ENCODE measurements around the gene CACTIN. TPM values are rescaled to one million over a fixed set of nuclear protein-coding genes. Genes with fewer than 3 reads are reported as not detected.

Gene CACTIN
- total and polyA plus RNA-seq, 2 of the 4 experiments (the other 2 are of a cell fraction), result 10.8 to 19.5 TPM

DNA sequence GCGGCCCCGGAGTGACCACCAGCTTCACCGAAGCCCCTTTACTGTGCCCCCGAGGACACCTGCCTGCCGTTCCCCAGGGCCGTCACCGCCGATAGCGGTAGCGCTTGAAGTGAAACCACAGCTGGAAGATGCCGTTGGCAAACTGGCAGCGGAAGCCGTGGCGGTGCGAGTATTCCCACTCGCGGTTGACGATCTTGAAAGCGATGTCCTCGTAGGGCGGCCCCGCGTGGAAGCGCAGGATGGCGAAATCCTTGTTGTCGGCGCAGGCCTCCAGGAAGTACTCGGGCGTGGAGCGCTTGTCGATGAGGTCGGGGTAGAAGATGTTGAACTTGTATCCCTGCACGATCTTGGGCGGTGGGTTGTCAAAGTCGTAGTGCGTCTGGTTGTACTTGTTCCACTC is 14.7 kb downstream of the CACTIN start:
- no peak overlapping the region for H3K56ac ChIP-seq (ENCODE audit: extremely low read depth, insufficient read depth, low read length)
- no peak overlapping the region for H2BK120ac ChIP-seq (ENCODE audit: low read depth, low read length)
- no peak overlapping the region for H2BK20ac ChIP-seq (ENCODE audit: low read depth, low read length)
- H4K8ac ChIP-seq (ENCODE audit: low read depth in 2 of 2, low read length in 2 of 2), result no peak overlapping the region
- no peak overlapping the region for H2AK5ac ChIP-seq (ENCODE audit: low read depth, low read length)
- no peak overlapping the region for H3K14ac ChIP-seq (replicated peaks; ENCODE audit: low read depth, low read length)
- H2AK9ac ChIP-seq (replicated peaks; ENCODE audit: low read depth, low read length, poor library complexity), result no peak overlapping the region
- ATAC-seq (ENCODE audit: low read depth), result no peak
- no peaks in the 10 kb centered on the region for H4K20me1 ChIP-seq (ENCODE audit: insufficient read depth, low read length)
- H3K27me3 ChIP-seq (ENCODE audit: control insufficient read depth, insufficient read depth, low read length), result no peaks in the 10 kb centered on the region
- H3K36me3 ChIP-seq (ENCODE audit: control insufficient read depth, insufficient read depth, low read length), result peaks cover 30% of the 10 kb centered on the region
- no peak overlapping the region for H3K4ac ChIP-seq (ENCODE audit: low read depth, low read length)
- H3K23ac ChIP-seq (ENCODE audit: low read depth, low read length), result no peak overlapping the region
- H2BK5ac ChIP-seq (ENCODE audit: low read depth, low read length, poor library complexity, severe bottlenecking), result no peak overlapping the region
- in situ Hi-C loops (cut with MboI; ENCODE audit: low sequenced_read_pairs) (loop anchor here (25.0 kb wide), 1 partner anchor 300 kb away; no protein-coding TSS in a partner anchor), dilution Hi-C loops (cut with HindIII; ENCODE audit: low sequenced_read_pairs, unreplicated experiment) (no loop called here), intact Hi-C loops (cut with micrococcal nuclease) (loop anchor here (10.0 kb wide), 1 partner anchor 287 kb away; no protein-coding TSS in a partner anchor)
- no peak overlapping the region for H4K5ac ChIP-seq (ENCODE audit: low read depth, low read length)
- POLR2A ChIA-PET (ENCODE audit: unreplicated experiment), result no interaction called here
- no TSS peak for BruUV-seq (replicated peaks)
- H3K4me2 ChIP-seq (ENCODE audit: low read depth, low read length), result no peak overlapping the region
- H3K27ac ChIP-seq (ENCODE audit: insufficient read depth, low read length), result no peak overlapping the region
- H2AFZ ChIP-seq (replicated peaks; ENCODE audit: low read length, poor library complexity), result no peak overlapping the region
- no peak overlapping the region for H2BK15ac ChIP-seq (ENCODE audit: low read depth, low read length)
- no peak overlapping the region for H4K91ac ChIP-seq (ENCODE audit: insufficient read depth, low read depth, low read length)
- 0 out of 2 replicates have a peak, but pooled peaks cover 6% of the 10 kb centered on the region for H3K9me1 ChIP-seq (ENCODE audit: insufficient read depth, low read length)
- DNase-seq, result no peak
- peaks cover 9% of the 10 kb centered on the region for H3K4me1 ChIP-seq (ENCODE audit: control insufficient read depth, insufficient read depth, low read length)
- H3K4me3 ChIP-seq (ENCODE audit: insufficient read depth, low read depth, low read length), result no peak overlapping the region
- CTCF ChIA-PET, result no interaction called here
- H3K9ac ChIP-seq (ENCODE audit: low read depth, low read length), result no peak overlapping the region
- H3K18ac ChIP-seq (ENCODE audit: low read depth, low read length), result no peak overlapping the region
- 95% methylated on average over 23 of the region's 36 CpGs; no CpG with 5 or more reads in 1 of the 2 experiments for WGBS, 2 experiments (ENCODE audit: extremely low coverage in 2 of 2, insufficient read length in 1 of 2)
- no peak for TF ChIP-seq RCOR1 (IDR thresholded peaks at IDR 0.05; ENCODE audit: insufficient replicate concordance, low read length)
- TF ChIP-seq RFX5 (IDR thresholded peaks at IDR 0.05; ENCODE audit: low read depth, low read length), result no peak
- TF ChIP-seq NFE2L2 (IDR thresholded peaks at IDR 0.05; ENCODE audit: low read depth, low read length), result no peak
- TF ChIP-seq FOS (IDR thresholded peaks at IDR 0.05; ENCODE audit: low read depth, low read length), result no peak
- TF ChIP-seq, protein P1, sequence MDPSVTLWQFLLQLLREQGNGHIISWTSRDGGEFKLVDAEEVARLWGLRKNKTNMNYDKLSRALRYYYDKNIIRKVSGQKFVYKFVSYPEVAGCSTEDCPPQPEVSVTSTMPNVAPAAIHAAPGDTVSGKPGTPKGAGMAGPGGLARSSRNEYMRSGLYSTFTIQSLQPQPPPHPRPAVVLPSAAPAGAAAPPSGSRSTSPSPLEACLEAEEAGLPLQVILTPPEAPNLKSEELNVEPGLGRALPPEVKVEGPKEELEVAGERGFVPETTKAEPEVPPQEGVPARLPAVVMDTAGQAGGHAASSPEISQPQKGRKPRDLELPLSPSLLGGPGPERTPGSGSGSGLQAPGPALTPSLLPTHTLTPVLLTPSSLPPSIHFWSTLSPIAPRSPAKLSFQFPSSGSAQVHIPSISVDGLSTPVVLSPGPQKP (IDR thresholded peaks at IDR 0.05; ENCODE audit: borderline replicate concordance, low read depth, low read length), result no peak
- H3K79me1 ChIP-seq (ENCODE audit: low read depth in 1 of 2, low read length in 2 of 2), result peaks cover 0 to 8% of the 10 kb centered on the region in 2 experiments; a peak in 2 of 4 replicates
- no peaks in the 10 kb centered on the region for H3K9me3 ChIP-seq (ENCODE audit: control insufficient read depth, insufficient read depth, low read length)

All from IMR-90 (cell line).